Mucosa of rectum (tissue), 2 donors: ENCODE data around the gene CPN1.
"Not testable (repeated sequence)": the region's sequence is repeated elsewhere in the genome, so short reads cannot be mapped to it uniquely, and the experiment has no call there.

ENCODE experiments used
- H3K27ac ChIP-seq, 2 donors: one replicate each; pipeline ENCODE4 v1.7.0; 2013; ENCODE audit warnings: inconsistent platforms in 2 of 2, low read depth in 2 of 2, low read length in 2 of 2
- H3K27me3 ChIP-seq, 2 donors: one replicate each; pipeline ENCODE4 v1.7.0; 2013; ENCODE audit warnings: low read length in 2 of 2; ENCODE audit not compliant: control insufficient read depth in 2 of 2, insufficient read depth in 2 of 2
- H3K36me3 ChIP-seq, 2 donors: one replicate each; pipeline ENCODE4 v1.7.0; 2013; ENCODE audit warnings: low read length in 2 of 2; ENCODE audit not compliant: control insufficient read depth in 2 of 2, insufficient read depth in 2 of 2
- H3K4me1 ChIP-seq, 2 donors: one replicate each; pipeline ENCODE4 v1.7.0; 2013; ENCODE audit warnings: low read length in 2 of 2, mild to moderate bottlenecking in 1 of 2; ENCODE audit not compliant: control insufficient read depth in 2 of 2, insufficient read depth in 2 of 2
- H3K4me3 ChIP-seq, 2 donors: one replicate each; pipeline ENCODE4 v1.7.0; 2013; ENCODE audit warnings: low read length in 2 of 2
- H3K9ac ChIP-seq, 2 donors: one replicate each; pipeline ENCODE4 v1.7.0; 2013; ENCODE audit warnings: low read length in 2 of 2, low read depth in 1 of 2, mild to moderate bottlenecking in 1 of 2
- H3K9me3 ChIP-seq, 2 donors: one replicate each; pipeline ENCODE4 v1.7.0; 2013; ENCODE audit warnings: low read length in 2 of 2; ENCODE audit not compliant: control insufficient read depth in 2 of 2
- donor health status: healthy.
- donor health status: Normal muscosa, but diverticular disease.

CPN1 gene

DNA sequence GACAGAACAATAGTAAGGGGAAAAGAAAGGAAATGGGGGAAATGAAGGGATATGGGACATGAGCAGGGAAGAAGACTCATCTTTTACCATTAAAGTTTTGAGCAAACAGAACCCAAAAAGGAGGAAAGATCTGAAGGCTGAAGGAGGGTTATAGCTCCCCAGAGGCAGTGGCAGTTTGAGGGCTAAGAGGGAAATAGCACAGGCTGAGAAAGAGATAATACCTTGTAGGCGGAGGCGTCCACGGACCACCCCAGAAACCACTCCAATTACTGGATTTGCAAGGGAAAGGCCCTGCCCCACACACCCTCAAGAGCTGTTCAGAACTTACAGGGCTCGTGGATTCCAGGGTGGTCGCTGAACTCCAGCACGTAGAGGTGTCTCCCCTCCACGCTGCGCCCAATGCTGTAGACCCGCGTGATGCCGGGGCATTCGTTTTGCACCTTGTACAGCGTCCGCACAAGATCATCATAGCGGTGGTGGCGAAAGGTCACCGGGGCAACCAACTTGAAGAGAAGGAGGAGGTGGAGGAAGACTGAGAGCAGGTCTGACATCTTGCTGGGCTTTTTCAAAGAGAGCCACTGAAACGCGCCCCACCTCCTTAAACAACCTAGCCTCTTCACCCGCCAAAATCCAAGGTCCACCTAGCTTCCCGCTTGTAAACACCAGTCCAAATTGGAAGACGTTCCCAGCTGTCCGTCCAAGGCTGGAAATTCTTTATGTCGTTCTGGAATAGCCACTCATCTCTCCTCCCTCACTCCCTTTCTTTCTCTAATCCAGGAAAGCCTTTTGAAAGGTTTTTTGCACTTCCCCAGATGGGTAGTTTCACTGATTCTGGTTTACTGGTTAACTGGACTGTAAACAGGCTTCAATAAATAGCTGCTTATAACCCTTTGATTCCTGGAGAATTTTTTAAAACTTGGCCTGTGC is at the start of gene CPN1:
Gene CPN1 (minus strand): TSS at position 795 of the 927 bp plus-strand sequence. CDS start 244 bp downstream, at position 551.
- Histone ChIP-seq H3K27ac (no peak within 1 kb of the TSS), H3K9ac (no peak within 1 kb of the TSS), H3K4me1 (peaks cover 0 to 5% of the 10 kb centered on the region in 2 donors), H3K4me3 (no peak within 1 kb of the TSS), H3K36me3 (no peaks in the 10 kb centered on the region), H3K27me3 (no peaks in the 10 kb centered on the region), H3K9me3 (no peaks in the 10 kb centered on the region)

DNA sequence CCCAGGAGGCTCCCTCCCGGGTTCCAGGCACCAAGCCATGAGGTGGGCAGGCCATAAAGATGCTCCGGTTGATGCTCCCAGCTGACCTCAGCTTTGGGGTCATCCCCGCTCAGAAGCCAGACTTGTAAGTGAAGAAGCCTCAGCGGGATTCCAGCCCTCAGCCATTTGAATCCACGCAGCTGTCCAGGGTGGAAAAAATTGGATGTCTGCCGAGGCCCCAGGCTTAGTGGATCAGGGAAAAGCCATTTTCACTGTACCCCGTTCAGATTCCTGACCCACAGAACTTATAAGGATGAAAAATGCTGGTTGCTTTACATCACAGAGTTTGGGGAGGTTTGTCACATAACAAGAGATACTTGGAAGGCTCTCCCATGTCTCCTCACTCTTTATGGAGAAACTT is 49.2 kb upstream of the CPN1 start:
- Histone ChIP-seq H3K4me3 (no peak overlapping the region), H3K9ac (no peak overlapping the region), H3K27me3 (peaks cover 0 to 4% of the 10 kb centered on the region in 2 donors), H3K9me3 (peaks cover 0 to 2% of the 10 kb centered on the region in 2 donors), H3K36me3 (no peaks in the 10 kb centered on the region), H3K27ac (no peak overlapping the region), H3K4me1 (no peaks in the 10 kb centered on the region)

DNA sequence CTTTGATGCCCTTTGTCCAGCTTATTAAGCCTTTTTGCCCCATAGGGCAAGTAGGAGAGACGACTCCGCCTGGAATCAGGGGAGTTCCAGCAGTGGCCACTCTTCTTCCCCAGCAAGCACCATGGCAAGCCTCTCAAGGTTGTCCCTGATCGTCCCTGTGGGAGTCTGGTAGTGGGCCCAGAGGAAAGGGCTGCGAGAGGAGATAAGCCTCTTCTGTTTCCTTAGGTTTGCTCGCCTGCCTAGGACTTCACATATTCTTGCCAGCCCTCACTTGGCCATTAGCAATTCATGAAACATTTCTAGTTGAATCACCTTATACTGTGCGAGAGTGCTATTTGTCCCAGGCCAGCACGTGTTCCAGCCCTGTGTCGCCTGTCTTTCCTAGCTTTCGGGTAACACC is 47.8 kb upstream of the CPN1 start:
- Histone ChIP-seq H3K27me3 (peaks cover 0 to 4% of the 10 kb centered on the region in 2 donors), H3K27ac (no peak overlapping the region), H3K36me3 (no peaks in the 10 kb centered on the region), H3K4me3 (no peak overlapping the region), H3K9ac (no peak overlapping the region), H3K9me3 (no peaks in the 10 kb centered on the region), H3K4me1 (no peaks in the 10 kb centered on the region)

DNA sequence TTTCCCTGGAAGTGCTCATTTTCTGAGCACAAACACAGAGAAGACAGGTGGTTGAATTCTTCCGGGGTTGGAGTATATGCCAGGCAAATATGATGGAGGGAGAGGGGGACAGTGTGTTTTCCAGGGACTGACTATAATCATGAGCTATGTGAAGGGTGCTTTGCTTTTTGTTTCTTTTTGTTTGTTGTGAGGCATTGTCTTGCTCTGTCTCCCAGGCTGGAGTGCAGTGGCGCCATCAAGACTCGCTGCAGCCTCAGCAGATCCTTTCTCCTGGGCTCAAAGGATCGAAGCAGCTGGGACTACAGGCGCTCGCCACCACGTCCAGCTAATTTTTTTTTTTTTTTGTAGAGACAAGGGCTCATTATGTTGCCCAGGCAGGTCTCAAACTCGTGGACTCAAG is 47.3 kb upstream of the CPN1 start:
- no peaks in the 10 kb centered on the region for H3K9me3 ChIP-seq
- H3K27me3 ChIP-seq = peaks cover 0 to 4% of the 10 kb centered on the region in 2 donors
- no peak overlapping the region for H3K27ac ChIP-seq
- H3K36me3 ChIP-seq = no peaks in the 10 kb centered on the region
- no peaks in the 10 kb centered on the region for H3K4me1 ChIP-seq
- no peak overlapping the region for H3K9ac ChIP-seq
- H3K4me3 ChIP-seq = no peak overlapping the region

DNA sequence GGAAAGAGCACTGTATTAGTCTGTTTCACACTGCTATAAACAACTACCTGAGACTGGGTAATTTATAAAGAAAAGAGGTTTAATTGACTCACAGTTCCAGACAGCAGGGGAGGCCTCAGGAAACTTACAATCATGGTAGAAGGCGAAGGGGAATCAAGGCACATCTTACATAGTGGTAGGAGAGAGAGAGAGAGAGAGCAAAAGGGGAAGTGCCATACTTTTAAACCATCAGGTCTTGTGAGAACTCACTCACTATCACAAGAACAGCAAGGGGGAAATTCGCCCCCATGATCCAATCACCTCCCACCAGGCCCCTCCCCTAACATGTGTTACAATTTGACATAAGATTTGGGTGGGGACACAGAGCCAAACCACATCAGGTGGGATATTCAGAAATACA is 43.7 kb upstream of the CPN1 start:
- not testable (repeated sequence) for H3K27me3 ChIP-seq, H3K9me3 ChIP-seq, H3K4me1 ChIP-seq, H3K4me3 ChIP-seq, H3K9ac ChIP-seq, H3K27ac ChIP-seq, H3K36me3 ChIP-seq

DNA sequence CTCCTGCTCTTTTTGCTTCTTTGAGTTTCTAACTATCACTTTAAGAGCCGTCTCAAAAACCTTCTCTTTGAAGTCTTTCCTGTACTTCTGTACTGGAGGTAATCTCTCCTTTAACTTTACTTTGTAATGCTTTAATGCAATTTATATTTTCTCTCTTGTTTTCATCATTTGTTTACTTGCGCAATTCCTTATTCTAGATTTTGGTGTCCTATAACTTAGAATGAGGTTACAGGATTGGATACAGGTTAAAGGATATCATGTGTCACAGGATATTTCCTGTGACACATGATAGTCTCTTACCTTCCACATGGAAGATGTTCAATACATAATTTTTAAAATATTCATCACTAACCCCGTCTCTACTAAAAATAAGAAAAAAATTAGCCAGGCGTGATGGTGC is 42.4 kb upstream of the CPN1 start:
- H3K4me1 ChIP-seq = no peaks in the 10 kb centered on the region
- H3K36me3 ChIP-seq = no peaks in the 10 kb centered on the region
- H3K9ac ChIP-seq = no peak overlapping the region
- H3K27me3 ChIP-seq = no peaks in the 10 kb centered on the region
- H3K4me3 ChIP-seq = no peak overlapping the region
- H3K9me3 ChIP-seq = no peaks in the 10 kb centered on the region
- no peak overlapping the region for H3K27ac ChIP-seq

DNA sequence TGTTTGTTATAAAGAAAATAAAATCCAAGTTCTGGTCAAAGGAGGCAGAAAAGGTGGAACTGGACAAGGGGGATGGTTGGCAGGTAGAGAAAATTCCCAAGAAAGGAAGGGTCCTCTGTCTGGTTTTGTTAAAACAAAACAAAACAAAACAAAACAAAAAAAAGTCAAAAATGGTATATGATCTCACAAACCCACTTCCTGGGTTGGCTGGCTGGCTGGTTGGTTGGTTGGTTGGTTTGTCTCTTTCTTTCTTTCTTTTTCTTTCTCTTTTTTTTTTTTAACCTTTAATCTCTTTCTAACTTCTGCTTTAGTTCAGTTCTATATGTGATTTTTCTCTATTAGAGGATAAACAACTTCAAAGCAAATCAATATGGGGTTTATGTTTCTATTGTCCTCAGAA is 41.1 kb upstream of the CPN1 start:
- Histone ChIP-seq H3K9ac (no peak overlapping the region), H3K4me1 (no peaks in the 10 kb centered on the region), H3K27me3 (peaks cover 0 to 2% of the 10 kb centered on the region in 2 donors), H3K4me3 (no peak overlapping the region), H3K27ac (no peak overlapping the region), H3K36me3 (no peaks in the 10 kb centered on the region), H3K9me3 (no peaks in the 10 kb centered on the region)

DNA sequence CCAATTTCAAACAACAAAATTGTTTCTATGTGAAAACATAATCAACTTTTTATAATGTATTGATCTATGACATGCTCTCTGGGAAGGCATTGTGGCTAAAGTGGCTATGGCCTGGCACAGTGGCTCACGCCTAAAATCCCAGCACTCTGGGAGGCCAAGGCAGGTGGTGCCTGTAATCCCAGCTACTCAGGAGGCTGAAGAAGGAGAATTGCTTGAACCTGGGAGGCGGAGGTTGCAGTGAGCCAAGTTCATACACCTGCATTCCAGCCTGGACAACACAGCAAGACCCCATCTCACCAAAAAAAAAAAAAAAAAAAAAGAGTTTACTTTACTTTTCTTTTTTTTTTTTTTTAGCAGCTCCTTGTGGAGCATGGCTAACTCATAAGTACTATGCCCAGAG is 38.9 kb upstream of the CPN1 start:
- no peaks in the 10 kb centered on the region for H3K36me3 ChIP-seq
- no peak overlapping the region for H3K4me3 ChIP-seq
- H3K9me3 ChIP-seq = no peaks in the 10 kb centered on the region
- H3K9ac ChIP-seq = no peak overlapping the region
- H3K4me1 ChIP-seq = no peaks in the 10 kb centered on the region
- H3K27me3 ChIP-seq = peaks cover 0 to 3% of the 10 kb centered on the region in 2 donors
- H3K27ac ChIP-seq = no peak overlapping the region

DNA sequence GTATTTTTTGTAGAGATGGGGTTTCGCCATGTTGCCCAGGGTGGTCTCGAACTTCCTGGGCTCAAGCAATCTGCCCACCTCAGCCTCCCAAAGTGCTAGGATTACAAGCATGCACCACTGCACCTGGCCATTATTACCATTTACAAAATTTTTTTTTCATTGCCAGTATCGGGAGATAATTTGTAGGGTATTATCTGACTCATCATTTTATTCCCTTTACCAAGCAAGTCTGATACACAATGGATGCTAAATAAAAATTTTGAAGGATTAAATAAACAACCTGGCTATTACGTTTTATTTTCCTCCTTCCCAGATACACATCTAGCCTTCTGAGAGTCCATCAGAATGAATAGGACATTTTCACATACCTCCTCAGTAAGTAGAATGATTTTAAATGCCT is 38.1 kb upstream of the CPN1 start:
- Histone ChIP-seq H3K4me3 (no peak overlapping the region), H3K9ac (no peak overlapping the region), H3K9me3 (no peaks in the 10 kb centered on the region), H3K36me3 (no peaks in the 10 kb centered on the region), H3K4me1 (no peaks in the 10 kb centered on the region), H3K27me3 (peaks cover 0 to 3% of the 10 kb centered on the region in 2 donors), H3K27ac (no peak overlapping the region)

DNA sequence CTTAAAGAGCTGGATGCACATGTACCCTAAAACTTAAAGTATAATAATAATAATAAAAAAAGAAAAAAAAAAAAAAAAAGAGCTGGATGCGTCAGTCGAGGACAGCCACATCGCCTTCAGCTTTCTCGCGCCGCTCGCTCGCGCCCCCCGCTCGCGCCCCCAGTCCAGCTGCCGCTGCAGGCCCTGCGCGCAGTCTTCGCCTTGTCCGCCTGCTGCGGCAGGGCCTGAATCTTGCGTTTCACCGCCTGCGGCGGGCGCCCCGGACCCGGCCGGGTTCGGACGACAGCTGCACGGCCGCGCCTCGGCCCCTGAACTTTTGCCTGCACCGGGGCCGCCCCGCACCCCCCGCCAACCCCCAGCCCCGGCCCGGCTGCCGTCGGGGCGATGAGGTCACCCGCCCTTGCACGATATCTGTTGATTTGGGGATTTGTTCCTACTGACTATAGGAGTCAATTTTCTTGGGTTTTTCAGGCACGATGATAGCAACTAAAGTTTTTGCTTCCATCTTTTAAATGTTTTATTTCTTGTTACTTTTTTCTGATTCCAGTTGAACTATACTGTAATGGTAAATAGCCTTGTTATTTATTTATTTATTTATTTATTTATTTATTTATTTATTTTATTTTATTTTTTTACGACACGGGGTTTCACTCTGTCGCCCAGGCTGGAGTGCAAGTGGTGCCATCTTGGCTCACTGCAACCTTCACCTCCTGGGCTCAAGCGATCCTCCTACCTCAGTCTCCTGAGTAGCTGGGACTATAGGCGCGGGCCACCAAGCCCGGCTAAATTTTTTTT is 33.5 kb upstream of the CPN1 start:
- no peak overlapping the region for H3K27ac ChIP-seq
- H3K9ac ChIP-seq = no peak overlapping the region
- no peaks in the 10 kb centered on the region for H3K4me1 ChIP-seq
- H3K36me3 ChIP-seq = no peaks in the 10 kb centered on the region
- peaks cover 0 to 3% of the 10 kb centered on the region in 2 donors for H3K27me3 ChIP-seq
- no peak overlapping the region for H3K4me3 ChIP-seq
- no peaks in the 10 kb centered on the region for H3K9me3 ChIP-seq
